MM.1S (cell line): ENCODE measurements around the gene HELLS.
"Not testable (repeated sequence)": the region's sequence is repeated elsewhere in the genome, so short reads cannot be mapped to it uniquely, and the experiment has no call there.

Experiments
- DNase-seq: peaks from one replicate; pipeline ENCODE4 v3.0.0-alpha.2; 2015
- H2AFZ ChIP-seq: fragments of 300-600 bp; sonication (generic); 2 replicates; pipeline ENCODE4 v1.6.0; 2016; ENCODE audit warnings: antibody characterized with exemption, low read length
- H3F3A ChIP-seq: fragments of 300-600 bp; sonication (generic); 2 replicates; pipeline ENCODE4 v1.6.1; 2016; ENCODE audit warnings: mild to moderate bottlenecking, antibody characterized with exemption, low read length, moderate library complexity, mixed read lengths; ENCODE audit not compliant: insufficient read depth
- H3K27ac ChIP-seq: fragments of 300-600 bp; sonication (generic); 2 replicates; pipeline ENCODE4 v1.5.1; 2016; ENCODE audit warnings: mild to moderate bottlenecking, low read length
- H3K27me3 ChIP-seq: fragments of 300-600 bp; sonication (generic); replicated peaks from 2 replicates; pipeline ENCODE4 v1.6.0; 2016; ENCODE audit warnings: low read length; ENCODE audit not compliant: insufficient read depth
- H3K36me3 ChIP-seq: fragments of 300-600 bp; sonication (generic); replicated peaks from 2 replicates; pipeline ENCODE4 v1.6.1; 2016; ENCODE audit warnings: mild to moderate bottlenecking, low read length, mixed read lengths; ENCODE audit not compliant: insufficient read depth
- H3K4me1 ChIP-seq: fragments of 300-600 bp; sonication (generic); 2 replicates; pipeline ENCODE4 v1.6.1; 2016; ENCODE audit warnings: low read length, mixed read lengths
- H3K4me2 ChIP-seq: fragments of 300-600 bp; sonication (generic); 2 replicates; pipeline ENCODE4 v1.6.0; 2016; ENCODE audit warnings: low read depth, low read length
- H3K4me3 ChIP-seq: fragments of 300-600 bp; sonication (generic); 2 replicates; pipeline ENCODE4 v1.5.1; 2016; ENCODE audit warnings: low read length, mixed read lengths
- H3K79me2 ChIP-seq: fragments of 300-600 bp; sonication (generic); 2 replicates; pipeline ENCODE4 v1.6.1; 2016; ENCODE audit warnings: mixed run types, low read length, mixed read lengths
- H3K9ac ChIP-seq: fragments of 300-600 bp; sonication (generic); 2 replicates; pipeline ENCODE4 v1.6.1; 2016; ENCODE audit warnings: low read length, mixed read lengths
- H3K9me2 ChIP-seq: fragments of 300-600 bp; sonication (generic); replicated peaks from 2 replicates; pipeline ENCODE4 v1.6.1; 2016; ENCODE audit warnings: mild to moderate bottlenecking, low read length, mixed read lengths; ENCODE audit not compliant: insufficient read depth
- H3K9me3 ChIP-seq: fragments of 300-600 bp; sonication (generic); replicated peaks from 2 replicates; pipeline ENCODE4 v1.6.1; 2016; ENCODE audit warnings: mild to moderate bottlenecking, low read length, mixed read lengths; ENCODE audit not compliant: insufficient read depth
- H4K20me1 ChIP-seq: fragments of 300-600 bp; sonication (generic); 2 replicates; pipeline ENCODE4 v1.6.1; 2016; ENCODE audit warnings: mild to moderate bottlenecking, low read length, moderate library complexity, mixed read lengths; ENCODE audit not compliant: insufficient read depth
- EZH2 ChIP-seq: fragments of 300-600 bp; sonication (generic); optimal IDR thresholded peaks from 2 replicates; pipeline ENCODE3; 2017; ENCODE audit warnings: low read depth, mild to moderate bottlenecking, antibody characterized with exemption, low read length, mixed read lengths
- EZH2phosphoT487 ChIP-seq: fragments of 300-600 bp; sonication (generic); IDR thresholded peaks from 2 replicates; pipeline ENCODE4 v1.6.1; 2018; ENCODE audit warnings: antibody characterized with exemption, low read length
- TF ChIP-seq, protein P1 (sequence below): fragments of 300-600 bp; sonication (generic); IDR thresholded peaks from 2 replicates; pipeline ENCODE4 v1.5.1; 2016; ENCODE audit warnings: antibody characterized with exemption, low read length, mixed read lengths

HELLS gene

DNA sequence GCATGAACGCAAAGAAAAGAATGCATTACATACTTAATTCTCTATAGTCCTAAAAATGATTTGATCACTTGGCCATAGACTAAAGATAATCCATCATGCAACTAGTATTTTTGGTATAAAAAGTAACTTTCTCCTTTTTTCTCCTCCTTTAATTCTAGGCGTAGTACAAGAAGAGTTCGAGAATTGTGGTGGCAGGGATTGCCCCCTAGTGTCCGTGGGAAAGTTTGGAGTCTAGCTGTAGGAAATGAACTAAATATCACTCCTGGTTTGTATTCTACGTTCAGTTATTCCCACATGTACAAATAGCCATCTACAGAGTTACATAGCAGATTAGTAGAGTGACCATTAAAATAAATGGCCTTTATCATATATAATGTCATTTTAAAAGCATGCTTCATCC is 45.5 kb upstream of the HELLS start:
- Histone ChIP-seq H3K4me2 (no peak overlapping the region), H3K9ac (no peak overlapping the region), H3F3A (no peaks in the 10 kb centered on the region), H3K79me2 (no peaks in the 10 kb centered on the region), H3K9me3 (no peaks in the 10 kb centered on the region), H3K4me1 (no peaks in the 10 kb centered on the region), H4K20me1 (no peaks in the 10 kb centered on the region), H2AFZ (no peak overlapping the region), H3K9me2 (no peaks in the 10 kb centered on the region), H3K27me3 (no peaks in the 10 kb centered on the region), H3K36me3 (no peaks in the 10 kb centered on the region), H3K27ac (no peak overlapping the region), H3K4me3 (no peak overlapping the region)
- no peak for DNase-seq
- TF ChIP-seq, protein P1, sequence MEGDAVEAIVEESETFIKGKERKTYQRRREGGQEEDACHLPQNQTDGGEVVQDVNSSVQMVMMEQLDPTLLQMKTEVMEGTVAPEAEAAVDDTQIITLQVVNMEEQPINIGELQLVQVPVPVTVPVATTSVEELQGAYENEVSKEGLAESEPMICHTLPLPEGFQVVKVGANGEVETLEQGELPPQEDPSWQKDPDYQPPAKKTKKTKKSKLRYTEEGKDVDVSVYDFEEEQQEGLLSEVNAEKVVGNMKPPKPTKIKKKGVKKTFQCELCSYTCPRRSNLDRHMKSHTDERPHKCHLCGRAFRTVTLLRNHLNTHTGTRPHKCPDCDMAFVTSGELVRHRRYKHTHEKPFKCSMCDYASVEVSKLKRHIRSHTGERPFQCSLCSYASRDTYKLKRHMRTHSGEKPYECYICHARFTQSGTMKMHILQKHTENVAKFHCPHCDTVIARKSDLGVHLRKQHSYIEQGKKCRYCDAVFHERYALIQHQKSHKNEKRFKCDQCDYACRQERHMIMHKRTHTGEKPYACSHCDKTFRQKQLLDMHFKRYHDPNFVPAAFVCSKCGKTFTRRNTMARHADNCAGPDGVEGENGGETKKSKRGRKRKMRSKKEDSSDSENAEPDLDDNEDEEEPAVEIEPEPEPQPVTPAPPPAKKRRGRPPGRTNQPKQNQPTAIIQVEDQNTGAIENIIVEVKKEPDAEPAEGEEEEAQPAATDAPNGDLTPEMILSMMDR = 0 out of 2 replicates have a peak, but pooled peaks have one; percentile 3
- TF ChIP-seq EZH2phosphoT487 = no peak

DNA sequence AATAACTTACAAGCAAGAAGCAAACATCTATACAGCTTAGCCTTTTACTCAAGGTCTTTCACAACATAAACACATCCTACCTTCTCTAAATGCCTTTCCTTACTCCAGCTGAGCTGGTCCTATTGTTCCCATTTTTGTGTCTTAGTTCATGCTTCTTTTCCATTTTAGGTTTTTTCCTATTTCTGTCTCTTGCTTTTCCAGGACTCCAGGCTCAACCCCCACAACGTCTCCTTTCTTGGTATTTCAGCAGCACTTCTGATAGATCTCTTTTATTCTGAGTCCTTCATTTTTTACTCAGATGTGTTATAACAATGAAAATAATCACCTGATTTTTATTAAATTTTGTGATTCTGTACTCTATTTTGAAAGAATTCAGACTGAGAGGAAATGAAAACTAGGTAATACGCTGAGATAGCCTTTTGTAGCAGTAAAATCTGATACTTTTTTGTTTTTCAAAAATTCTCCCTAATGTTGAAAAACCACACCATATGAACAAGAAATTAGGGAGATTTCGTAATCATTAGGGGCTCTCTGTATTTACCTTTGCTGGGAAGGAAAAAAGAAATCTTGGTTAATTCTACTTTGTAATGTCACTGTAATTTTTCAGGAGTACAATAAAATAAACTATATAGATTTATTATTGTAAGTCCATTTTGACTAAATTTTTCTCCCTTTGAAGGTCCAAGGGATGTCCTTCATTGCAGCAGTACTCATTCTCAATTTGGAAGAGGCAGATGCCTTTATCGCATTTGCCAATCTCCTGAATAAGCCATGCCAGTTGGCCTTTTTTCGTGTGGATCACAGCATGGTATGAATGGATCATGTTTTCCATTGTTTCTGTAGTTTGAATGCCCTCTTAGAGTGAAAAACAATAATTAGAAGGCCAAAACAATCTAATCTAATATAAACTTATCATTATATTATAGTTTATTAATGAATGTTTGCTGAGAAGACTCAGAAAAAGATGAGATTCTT is 24.0 kb upstream of the HELLS start:
- no peak overlapping the region for H3K4me2 ChIP-seq
- no peak for TF ChIP-seq EZH2
- no peaks in the 10 kb centered on the region for H3K79me2 ChIP-seq
- no peaks in the 10 kb centered on the region for H3K36me3 ChIP-seq
- H3K4me1 ChIP-seq = no peaks in the 10 kb centered on the region
- no peaks in the 10 kb centered on the region for H4K20me1 ChIP-seq
- no peaks in the 10 kb centered on the region for H3K9me3 ChIP-seq
- H3K27me3 ChIP-seq = no peaks in the 10 kb centered on the region
- H3K4me3 ChIP-seq = no peak overlapping the region
- no peaks in the 10 kb centered on the region for H3F3A ChIP-seq
- DNase-seq = no peak
- no peak overlapping the region for H3K9ac ChIP-seq
- H3K27ac ChIP-seq = no peak overlapping the region
- H3K9me2 ChIP-seq = no peaks in the 10 kb centered on the region
- no peak overlapping the region for H2AFZ ChIP-seq

DNA sequence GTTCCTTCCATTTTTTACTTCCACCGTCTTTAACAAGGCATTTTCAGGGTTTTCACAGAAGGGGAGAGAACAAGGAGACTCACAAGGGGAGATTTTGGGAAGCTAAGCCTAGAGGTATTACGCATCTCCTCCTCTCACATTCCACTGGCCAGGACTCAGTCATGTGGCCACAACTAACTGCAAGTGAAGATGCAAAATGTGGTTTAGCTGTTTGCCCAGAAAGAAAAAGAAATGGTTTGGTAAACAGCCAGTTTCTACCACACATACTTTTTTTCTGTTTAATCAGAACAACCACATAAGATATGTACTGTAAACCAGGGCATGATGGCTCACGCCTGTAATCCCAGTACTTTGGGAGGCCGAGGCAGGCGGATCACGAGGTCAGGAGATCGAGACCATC is 21.4 kb upstream of the HELLS start:
- no peak overlapping the region for H3K9ac ChIP-seq
- no peaks in the 10 kb centered on the region for H3K79me2 ChIP-seq
- H3K27me3 ChIP-seq = no peaks in the 10 kb centered on the region
- no peaks in the 10 kb centered on the region for H4K20me1 ChIP-seq
- H3K4me2 ChIP-seq = no peak overlapping the region
- DNase-seq = no peak
- no peaks in the 10 kb centered on the region for H3K4me1 ChIP-seq
- TF ChIP-seq EZH2 = no peak
- TF ChIP-seq EZH2phosphoT487 = no peak
- TF ChIP-seq, protein P1 = no peak
- H3K36me3 ChIP-seq = no peaks in the 10 kb centered on the region
- H3F3A ChIP-seq = no peaks in the 10 kb centered on the region
- no peak overlapping the region for H3K27ac ChIP-seq
- no peak overlapping the region for H3K4me3 ChIP-seq
- no peak overlapping the region for H2AFZ ChIP-seq
- no peaks in the 10 kb centered on the region for H3K9me2 ChIP-seq
- H3K9me3 ChIP-seq = no peaks in the 10 kb centered on the region

DNA sequence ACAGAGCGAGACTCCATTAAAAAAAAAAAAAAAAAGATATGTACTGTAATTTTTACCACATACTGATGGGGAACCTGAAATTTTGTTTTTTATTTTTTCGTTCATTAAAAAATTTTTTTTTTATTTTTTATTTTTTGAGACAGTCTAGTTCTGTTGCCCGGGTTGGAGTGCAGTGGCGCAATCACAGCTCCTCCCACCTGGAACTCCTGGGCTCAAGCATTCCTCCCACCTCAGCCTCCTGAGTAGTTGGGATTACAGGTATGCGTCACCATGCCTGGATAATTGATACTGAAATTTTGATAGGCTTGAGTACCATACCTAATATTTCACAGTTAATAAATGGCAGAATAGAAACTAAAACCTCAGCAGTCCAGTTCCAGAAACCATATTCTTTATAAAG is 20.9 kb upstream of the HELLS start:
- no peaks in the 10 kb centered on the region for H3K9me2 ChIP-seq
- no peak overlapping the region for H2AFZ ChIP-seq
- no peaks in the 10 kb centered on the region for H3F3A ChIP-seq
- TF ChIP-seq EZH2 (no peak), EZH2phosphoT487 (no peak)
- TF ChIP-seq, protein P1 = no peak
- H3K36me3 ChIP-seq = no peaks in the 10 kb centered on the region
- H3K4me2 ChIP-seq = no peak overlapping the region
- H3K4me3 ChIP-seq = no peak overlapping the region
- DNase-seq = no peak
- H3K4me1 ChIP-seq = no peaks in the 10 kb centered on the region
- no peaks in the 10 kb centered on the region for H3K27me3 ChIP-seq
- no peaks in the 10 kb centered on the region for H3K9me3 ChIP-seq
- H3K27ac ChIP-seq = no peak overlapping the region
- H3K79me2 ChIP-seq = no peaks in the 10 kb centered on the region
- no peak overlapping the region for H3K9ac ChIP-seq
- H4K20me1 ChIP-seq = no peaks in the 10 kb centered on the region

DNA sequence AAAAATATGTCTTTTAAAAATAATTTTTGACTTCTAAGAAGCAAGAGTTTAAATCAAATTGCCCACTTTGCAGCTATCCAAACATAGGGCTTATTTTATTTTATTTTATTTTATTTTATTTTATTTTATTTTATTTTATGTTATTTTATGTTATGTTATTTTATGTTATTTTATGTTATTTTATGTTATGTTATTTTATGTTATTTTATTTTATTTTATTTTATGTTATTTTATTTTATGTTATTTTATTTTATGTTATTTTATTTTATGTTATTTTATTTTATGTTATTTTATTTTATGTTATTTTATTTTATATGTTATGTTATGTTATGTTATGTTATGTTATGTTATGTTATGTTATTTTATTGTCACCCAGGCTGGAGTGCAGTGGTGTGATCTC is 14.0 kb upstream of the HELLS start:
- H3K4me2 ChIP-seq, DNase-seq, H3K4me3 ChIP-seq, H3K9ac ChIP-seq, H2AFZ ChIP-seq, H3K9me2 ChIP-seq, H3F3A ChIP-seq, H3K36me3 ChIP-seq, H3K9me3 ChIP-seq, H3K79me2 ChIP-seq, H3K27ac ChIP-seq, H3K27me3 ChIP-seq, H3K4me1 ChIP-seq, H4K20me1 ChIP-seq: not testable (repeated sequence)
